Measurements from ENCODE around the gene ACOT7.
"Not testable (repeated sequence)": the region's sequence is repeated elsewhere in the genome, so short reads cannot be mapped to it uniquely, and the experiment has no call there.

Gene ACOT7
- total RNA-seq = 6.1 to 8.6 (median 6.5) reads per million in 4 donors

- DNase-seq = peak; percentile 80 to 91 (median 88)
These were observed at the start of gene ACOT7 for GRCh38 chr1:6393400-6394187. TSS of gene ACOT7 (minus strand) at chr1:6393767. CDS start at chr1:6393399, 368 bp downstream.

- no peak for DNase-seq
These were observed 48.0 kb upstream of the ACOT7 start for GRCh38 chr1:6441586-6441985.

- DNase-seq = peak; percentile 61 to 75 (median 66)
These were observed 46.9 kb upstream of the ACOT7 start for GRCh38 chr1:6440198-6441126.

GRCh38 chr1:6438047-6438525, 44.5 kb upstream of the ACOT7 start:
- DNase-seq = peak; percentile 49 to 68 (median 65)

GRCh38 chr1:6437012-6437700, 43.6 kb upstream of the ACOT7 start:
- DNase-seq = not testable (repeated sequence)

GRCh38 chr1:6436277-6436676, 42.7 kb upstream of the ACOT7 start:
- not testable (repeated sequence) for DNase-seq

GRCh38 chr1:6435547-6435946, 42.0 kb upstream of the ACOT7 start:
- no peak for DNase-seq

- no peak for DNase-seq
These were observed 41.6 kb upstream of the ACOT7 start for GRCh38 chr1:6435129-6435528.

- DNase-seq = no peak
These were observed 40.6 kb upstream of the ACOT7 start for GRCh38 chr1:6434186-6434585.

GRCh38 chr1:6431645-6432579, 38.3 kb upstream of the ACOT7 start:
- not testable (repeated sequence) for DNase-seq

GRCh38 chr1:6429660-6430411, 36.3 kb upstream of the ACOT7 start:
- not testable (repeated sequence) for DNase-seq

- not testable (repeated sequence) for DNase-seq
These were observed 34.9 kb upstream of the ACOT7 start for GRCh38 chr1:6428453-6428852.

- DNase-seq = no peak
These were observed 34.1 kb upstream of the ACOT7 start for GRCh38 chr1:6427441-6428390.

GRCh38 chr1:6426972-6427350, 33.4 kb upstream of the ACOT7 start:
- DNase-seq = no peak

- no peak for DNase-seq
These were observed 32.9 kb upstream of the ACOT7 start for GRCh38 chr1:6426277-6426971.

GRCh38 chr1:6425658-6426057, 32.1 kb upstream of the ACOT7 start:
- DNase-seq = no peak

GRCh38 chr1:6424619-6425593, 31.3 kb upstream of the ACOT7 start, which contains the start of gene ESPN:
TSS of gene ESPN (plus strand) at chr1:6424776. CDS start at chr1:6424956, 180 bp downstream.
- DNase-seq = no peak

Measured in T-helper 1 cell (primary cell).